Esophagus squamous epithelium (tissue), 4 donors: ENCODE data around the gene TFDP2.
"Not testable (repeated sequence)": the region's sequence is repeated elsewhere in the genome, so short reads cannot be mapped to it uniquely, and the experiment has no call there.

Experiments used
- CTCF ChIP-seq, 6 experiments: fragments of 450-650 bp in 4 of 6; fragments of 200-600 bp in 2 of 6; sonication (generic) in 2 of 6; IDR thresholded peaks; one replicate each; pipeline ENCODE4 v1.5.1; 2016 to 2019; ENCODE audit warnings: antibody characterized with exemption in 6 of 6, mild to moderate bottlenecking in 4 of 6, moderate library complexity in 4 of 6
- POLR2A ChIP-seq, 4 donors: fragments of 450-650 bp; IDR thresholded peaks; one replicate each; pipeline ENCODE4 v1.6.1; 2017; ENCODE audit warnings: antibody characterized with exemption in 4 of 4, mild to moderate bottlenecking in 4 of 4, moderate library complexity in 3 of 4

GRCh38 chr3:142137089-142137488 is 12.3 kb downstream of the TFDP2 start:
- TF ChIP-seq POLR2A, CTCF (IDR thresholded peaks at IDR 0.05): not testable (repeated sequence)
